ENCODE measurements around the gene LIN7B.
A peak's percentile ranks its signal among the peaks of the same experiment; 100 is the strongest.

LIN7B gene

DNA sequence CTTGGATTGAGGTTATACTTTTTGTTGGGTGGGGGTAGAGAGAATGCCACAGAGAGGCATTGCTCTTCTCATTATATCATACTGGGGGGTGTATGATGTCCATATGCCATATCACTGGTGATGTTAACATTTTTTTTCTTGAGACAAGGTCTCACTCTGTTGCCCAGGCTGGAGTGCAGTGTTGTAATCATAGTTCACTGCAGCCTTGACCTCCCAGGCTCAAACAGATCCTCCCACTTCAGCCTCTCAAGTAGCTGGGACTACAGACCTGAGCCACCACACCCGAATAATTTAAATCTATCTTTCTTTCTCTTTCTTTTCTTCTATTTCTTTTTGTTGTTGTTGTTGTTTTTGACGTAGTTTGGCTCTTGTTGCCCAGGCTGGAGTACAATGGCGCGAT lies 33.8 kb upstream of the LIN7B start:
- no peaks in the 10 kb centered on the region for H3K9me3 ChIP-seq (ENCODE audit: control insufficient read depth, insufficient read depth, low read length)
- H3K27ac ChIP-seq (ENCODE audit: low read depth, low read length), result no peak overlapping the region
- H3K4me2 ChIP-seq (ENCODE audit: low read length), result no peak overlapping the region
- no peaks in the 10 kb centered on the region for H3K9me2 ChIP-seq (replicated peaks; ENCODE audit: control insufficient read depth, low read length)
- H3K27me3 ChIP-seq (ENCODE audit: control insufficient read depth, low read length), result no peaks in the 10 kb centered on the region
- H3K4me3 ChIP-seq (ENCODE audit: low read length), result no peak overlapping the region
- H3K79me2 ChIP-seq (ENCODE audit: control insufficient read depth, low read length), result peaks cover 2% of the 10 kb centered on the region
- no peaks in the 10 kb centered on the region for H4K20me1 ChIP-seq (ENCODE audit: control insufficient read depth, insufficient read depth, low read depth, low read length)
- H3K36me3 ChIP-seq (ENCODE audit: control insufficient read depth, low read length), result peaks cover under 1% of the 10 kb centered on the region; the same call in 1 of the 2 replicates
- TF ChIP-seq, protein P1, sequence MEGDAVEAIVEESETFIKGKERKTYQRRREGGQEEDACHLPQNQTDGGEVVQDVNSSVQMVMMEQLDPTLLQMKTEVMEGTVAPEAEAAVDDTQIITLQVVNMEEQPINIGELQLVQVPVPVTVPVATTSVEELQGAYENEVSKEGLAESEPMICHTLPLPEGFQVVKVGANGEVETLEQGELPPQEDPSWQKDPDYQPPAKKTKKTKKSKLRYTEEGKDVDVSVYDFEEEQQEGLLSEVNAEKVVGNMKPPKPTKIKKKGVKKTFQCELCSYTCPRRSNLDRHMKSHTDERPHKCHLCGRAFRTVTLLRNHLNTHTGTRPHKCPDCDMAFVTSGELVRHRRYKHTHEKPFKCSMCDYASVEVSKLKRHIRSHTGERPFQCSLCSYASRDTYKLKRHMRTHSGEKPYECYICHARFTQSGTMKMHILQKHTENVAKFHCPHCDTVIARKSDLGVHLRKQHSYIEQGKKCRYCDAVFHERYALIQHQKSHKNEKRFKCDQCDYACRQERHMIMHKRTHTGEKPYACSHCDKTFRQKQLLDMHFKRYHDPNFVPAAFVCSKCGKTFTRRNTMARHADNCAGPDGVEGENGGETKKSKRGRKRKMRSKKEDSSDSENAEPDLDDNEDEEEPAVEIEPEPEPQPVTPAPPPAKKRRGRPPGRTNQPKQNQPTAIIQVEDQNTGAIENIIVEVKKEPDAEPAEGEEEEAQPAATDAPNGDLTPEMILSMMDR (IDR thresholded peaks at IDR 0.05; ENCODE audit: low read depth, low read length, poor library complexity, severe bottlenecking), result no peak
- no peak for TF ChIP-seq EZH2phosphoT487 (IDR thresholded peaks at IDR 0.05; ENCODE audit: borderline replicate concordance, low read length)
- H3F3A ChIP-seq (ENCODE audit: control insufficient read depth, insufficient read depth), result no peaks in the 10 kb centered on the region
- peaks cover 5% of the 10 kb centered on the region for H3K4me1 ChIP-seq (ENCODE audit: control insufficient read depth, low read length)

DNA sequence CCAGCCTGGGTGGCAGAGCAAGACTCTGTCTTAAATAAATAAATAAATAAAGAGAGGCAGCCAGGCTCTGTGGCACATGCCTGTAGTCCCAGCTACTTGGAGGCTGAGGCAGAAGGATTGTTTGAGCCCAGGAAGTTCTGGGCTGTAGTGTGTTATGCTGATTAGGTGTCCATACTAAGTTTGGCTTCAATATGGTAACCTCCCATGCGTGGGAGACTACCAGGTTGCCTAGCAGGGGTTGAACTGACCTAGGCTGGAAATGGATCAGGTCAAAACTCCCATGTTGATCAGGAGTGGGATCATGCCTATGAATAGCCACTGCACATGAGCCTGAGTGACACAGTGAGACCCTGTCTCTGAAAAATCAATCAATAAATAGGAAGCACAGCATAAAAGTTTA lies 32.9 kb upstream of the LIN7B start:
- Histone ChIP-seq H3K9me3 (ENCODE audit: control insufficient read depth, insufficient read depth, low read length) (no peaks in the 10 kb centered on the region), H4K20me1 (ENCODE audit: control insufficient read depth, insufficient read depth, low read depth, low read length) (peaks cover 6% of the 10 kb centered on the region), H3K9me2 (replicated peaks; ENCODE audit: control insufficient read depth, low read length) (no peaks in the 10 kb centered on the region), H3K27me3 (ENCODE audit: control insufficient read depth, low read length) (no peaks in the 10 kb centered on the region), H3K4me2 (ENCODE audit: low read length) (no peak overlapping the region), H3K27ac (ENCODE audit: low read depth, low read length) (no peak overlapping the region), H3K36me3 (ENCODE audit: control insufficient read depth, low read length) (peaks cover 10% of the 10 kb centered on the region), H3F3A (ENCODE audit: control insufficient read depth, insufficient read depth) (no peaks in the 10 kb centered on the region), H3K79me2 (ENCODE audit: control insufficient read depth, low read length) (peaks cover 10% of the 10 kb centered on the region), H3K4me3 (ENCODE audit: low read length) (no peak overlapping the region), H3K4me1 (ENCODE audit: control insufficient read depth, low read length) (peaks cover 6% of the 10 kb centered on the region)
- TF ChIP-seq, protein P1 (IDR thresholded peaks at IDR 0.05; ENCODE audit: low read depth, low read length, poor library complexity, severe bottlenecking), result no peak
- no peak for TF ChIP-seq EZH2phosphoT487 (IDR thresholded peaks at IDR 0.05; ENCODE audit: borderline replicate concordance, low read length)

DNA sequence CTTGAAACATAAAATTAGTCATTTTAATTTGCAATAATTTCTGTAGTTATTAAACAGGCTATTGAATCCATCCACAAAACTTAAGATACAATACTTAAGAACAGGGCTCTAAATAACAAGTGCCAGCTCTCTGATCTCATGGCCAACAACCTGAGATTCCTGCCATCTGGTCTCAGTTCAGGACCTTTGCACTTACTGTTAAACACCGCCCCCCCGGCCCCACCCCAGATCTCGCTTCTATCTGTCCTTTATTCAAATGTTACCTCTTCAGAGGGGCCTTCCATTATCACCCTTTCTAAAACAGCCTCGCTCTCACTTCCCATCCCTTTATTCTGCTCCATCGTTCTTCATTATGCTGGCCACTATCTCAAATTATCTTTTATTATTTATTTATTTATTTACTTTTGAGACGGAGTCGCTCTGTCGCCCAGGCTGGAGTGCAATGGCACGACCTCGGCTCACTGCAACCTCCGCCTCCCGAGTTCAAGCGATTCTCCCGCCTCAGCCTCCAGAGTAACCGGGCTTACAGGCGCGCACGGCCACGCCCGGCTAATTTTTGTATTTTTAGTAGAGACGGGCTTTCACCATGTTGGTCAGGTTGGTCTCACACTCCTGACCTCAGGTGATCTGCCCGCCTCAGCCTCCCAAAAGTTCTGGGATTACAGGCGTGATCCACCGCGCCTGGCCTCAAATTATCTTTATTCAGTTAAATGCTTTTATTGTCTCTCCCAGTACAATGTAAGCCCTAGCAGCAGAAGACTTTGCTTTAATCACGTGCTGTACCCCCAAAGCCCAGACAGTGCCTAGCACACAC lies 29.8 kb upstream of the LIN7B start:
- H3K27me3 ChIP-seq (ENCODE audit: control insufficient read depth, low read length), result no peaks in the 10 kb centered on the region
- peaks cover 37% of the 10 kb centered on the region for H3K36me3 ChIP-seq (ENCODE audit: control insufficient read depth, low read length)
- H3K4me1 ChIP-seq (ENCODE audit: control insufficient read depth, low read length), result peaks cover 22% of the 10 kb centered on the region
- no peaks in the 10 kb centered on the region for H3F3A ChIP-seq (ENCODE audit: control insufficient read depth, insufficient read depth)
- H3K27ac ChIP-seq (ENCODE audit: low read depth, low read length), result peak overlapping the region; percentile 56
- H3K4me2 ChIP-seq (ENCODE audit: low read length), result peak overlapping the region; percentile 79
- H3K79me2 ChIP-seq (ENCODE audit: control insufficient read depth, low read length), result peaks cover 42% of the 10 kb centered on the region
- H3K9me2 ChIP-seq (replicated peaks; ENCODE audit: control insufficient read depth, low read length), result no peaks in the 10 kb centered on the region
- peaks cover 25% of the 10 kb centered on the region for H4K20me1 ChIP-seq (ENCODE audit: control insufficient read depth, insufficient read depth, low read depth, low read length)
- peak overlapping the region; percentile 94 for H3K4me3 ChIP-seq (ENCODE audit: low read length)
- TF ChIP-seq EZH2phosphoT487 (IDR thresholded peaks at IDR 0.05; ENCODE audit: borderline replicate concordance, low read length), result no peak
- TF ChIP-seq, protein P1 (IDR thresholded peaks at IDR 0.05; ENCODE audit: low read depth, low read length, poor library complexity, severe bottlenecking), result no peak
- H3K9me3 ChIP-seq (ENCODE audit: control insufficient read depth, insufficient read depth, low read length), result no peaks in the 10 kb centered on the region

All from DOHH2 (cell line).